D721Med (cell line): ENCODE measurements around the gene ZBTB7C.

Source experiments
- DNase-seq: peaks from one replicate; pipeline ENCODE4 v3.0.0; 2011; ENCODE audit warnings: low spot score; ENCODE audit not compliant: insufficient read length
- FAIRE-seq: peaks from 2 replicates; lab custom pipeline; 2011; peaks lifted over from hg19 to GRCh38; lab: Jason Lieb, UNC
- TF ChIP-seq, protein P1 (sequence below): IDR thresholded peaks from 2 replicates; pipeline ENCODE4 v1.5.1; 2012; ENCODE audit warnings: mild to moderate bottlenecking, control low read depth; ENCODE audit not compliant: insufficient read depth; ENCODE audit errors: missing control alignments

ZBTB7C gene

DNA sequence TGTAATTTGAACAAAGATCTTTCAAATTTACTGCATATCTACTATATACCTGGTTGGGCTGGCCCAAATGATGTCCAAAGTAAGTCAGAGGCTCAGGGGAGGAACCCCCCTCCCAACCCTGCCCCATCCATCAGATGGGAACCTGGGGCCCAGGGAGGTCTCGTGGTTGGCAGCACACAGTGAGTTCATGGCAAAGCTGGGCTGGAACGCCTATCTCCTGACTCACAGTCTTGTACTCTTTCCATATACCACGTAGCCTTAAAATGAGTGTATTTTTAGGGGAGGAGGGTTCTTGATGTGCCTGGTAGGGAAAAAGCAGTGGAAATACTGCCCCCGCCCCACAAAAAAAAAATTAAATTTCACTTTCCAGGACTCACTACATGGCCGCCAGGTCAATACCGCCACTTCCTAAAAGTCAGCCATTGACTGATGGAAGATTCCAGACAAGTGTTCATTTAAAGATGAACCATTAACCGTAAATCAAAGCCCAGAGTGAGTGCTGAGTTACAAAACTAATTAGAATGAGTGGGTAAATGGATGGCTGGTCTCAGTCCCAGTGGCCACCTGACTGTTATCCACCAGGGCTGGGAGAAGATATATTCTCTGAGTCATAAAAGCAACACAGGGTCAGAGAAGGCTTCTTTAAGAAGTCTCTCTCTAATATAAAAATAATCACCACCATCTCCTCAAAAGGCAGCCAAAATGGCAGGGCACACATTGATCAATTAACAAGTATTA lies 80.5 kb downstream of the ZBTB7C start:
- DNase-seq, result no peak
- FAIRE-seq, result no peak
- TF ChIP-seq, protein P1, sequence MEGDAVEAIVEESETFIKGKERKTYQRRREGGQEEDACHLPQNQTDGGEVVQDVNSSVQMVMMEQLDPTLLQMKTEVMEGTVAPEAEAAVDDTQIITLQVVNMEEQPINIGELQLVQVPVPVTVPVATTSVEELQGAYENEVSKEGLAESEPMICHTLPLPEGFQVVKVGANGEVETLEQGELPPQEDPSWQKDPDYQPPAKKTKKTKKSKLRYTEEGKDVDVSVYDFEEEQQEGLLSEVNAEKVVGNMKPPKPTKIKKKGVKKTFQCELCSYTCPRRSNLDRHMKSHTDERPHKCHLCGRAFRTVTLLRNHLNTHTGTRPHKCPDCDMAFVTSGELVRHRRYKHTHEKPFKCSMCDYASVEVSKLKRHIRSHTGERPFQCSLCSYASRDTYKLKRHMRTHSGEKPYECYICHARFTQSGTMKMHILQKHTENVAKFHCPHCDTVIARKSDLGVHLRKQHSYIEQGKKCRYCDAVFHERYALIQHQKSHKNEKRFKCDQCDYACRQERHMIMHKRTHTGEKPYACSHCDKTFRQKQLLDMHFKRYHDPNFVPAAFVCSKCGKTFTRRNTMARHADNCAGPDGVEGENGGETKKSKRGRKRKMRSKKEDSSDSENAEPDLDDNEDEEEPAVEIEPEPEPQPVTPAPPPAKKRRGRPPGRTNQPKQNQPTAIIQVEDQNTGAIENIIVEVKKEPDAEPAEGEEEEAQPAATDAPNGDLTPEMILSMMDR, result no peak

DNA sequence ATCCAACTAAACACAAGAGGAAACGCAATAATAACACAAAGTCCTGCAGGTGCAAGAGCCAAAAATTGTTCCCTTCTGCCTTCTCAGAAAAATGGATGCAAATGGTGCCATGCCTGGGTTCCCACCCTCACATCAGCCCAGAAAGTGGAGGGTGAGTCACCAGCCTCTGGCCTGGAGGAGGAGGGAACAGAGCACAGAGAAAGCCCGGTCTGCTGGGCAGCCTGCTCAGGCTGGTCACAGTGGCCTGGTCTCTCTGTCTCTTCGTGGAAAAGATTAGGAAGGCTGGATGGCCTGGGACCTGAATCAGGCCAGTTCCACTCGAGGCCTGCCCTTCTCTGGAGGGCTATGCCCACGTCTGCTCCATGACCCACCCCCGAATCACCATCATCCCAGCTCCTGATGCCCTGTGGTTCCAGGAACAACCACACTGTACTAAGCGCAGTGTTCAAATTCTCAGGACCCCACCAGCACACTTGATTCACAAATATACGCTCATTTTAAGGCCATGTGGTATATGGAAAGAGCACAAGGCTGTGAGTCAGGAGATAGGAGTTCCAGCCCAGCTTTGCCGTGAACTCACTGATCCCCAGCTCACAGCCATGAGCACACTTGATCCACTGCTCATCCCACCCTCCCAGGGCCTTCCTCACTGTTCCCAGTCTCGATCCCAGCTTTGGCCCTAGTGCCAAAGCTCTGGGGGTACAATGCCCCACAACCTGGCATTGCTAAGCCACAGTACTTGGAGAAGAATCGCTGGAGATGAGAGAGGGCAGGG lies 82.1 kb downstream of the ZBTB7C start:
- no peak for FAIRE-seq

DNA sequence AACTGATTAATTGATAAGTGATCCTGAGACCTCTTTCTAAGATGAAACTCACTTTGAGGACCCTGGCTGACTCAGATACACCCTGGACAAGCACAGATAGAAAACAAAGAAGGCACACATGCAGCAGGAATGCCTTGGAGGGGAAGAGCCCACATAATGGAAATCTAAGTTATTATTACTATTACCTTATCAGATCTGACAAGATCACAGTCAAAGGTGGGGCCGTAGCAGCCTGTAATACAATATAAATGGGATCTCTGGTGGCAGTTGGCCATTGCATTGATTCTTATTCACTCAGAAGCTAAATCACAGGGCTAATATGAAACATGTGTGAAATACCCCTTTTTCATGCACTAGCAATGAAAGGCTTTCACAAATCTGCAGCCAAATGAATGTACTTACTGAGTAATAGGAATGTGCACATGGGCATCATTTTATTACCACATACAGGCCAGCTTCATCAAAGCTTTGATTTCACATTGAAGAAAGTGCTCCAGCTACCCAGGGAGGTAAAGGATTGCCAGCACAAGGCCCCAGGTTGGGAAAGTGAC lies 84.0 kb downstream of the ZBTB7C start:
- TF ChIP-seq, protein P1, result no peak
- no peak for FAIRE-seq
- DNase-seq, result no peak

More for the DNA sequence above, 82.1 kb downstream of the ZBTB7C start:
- DNase-seq, result no peak
- TF ChIP-seq, protein P1, result no peak

DNA sequence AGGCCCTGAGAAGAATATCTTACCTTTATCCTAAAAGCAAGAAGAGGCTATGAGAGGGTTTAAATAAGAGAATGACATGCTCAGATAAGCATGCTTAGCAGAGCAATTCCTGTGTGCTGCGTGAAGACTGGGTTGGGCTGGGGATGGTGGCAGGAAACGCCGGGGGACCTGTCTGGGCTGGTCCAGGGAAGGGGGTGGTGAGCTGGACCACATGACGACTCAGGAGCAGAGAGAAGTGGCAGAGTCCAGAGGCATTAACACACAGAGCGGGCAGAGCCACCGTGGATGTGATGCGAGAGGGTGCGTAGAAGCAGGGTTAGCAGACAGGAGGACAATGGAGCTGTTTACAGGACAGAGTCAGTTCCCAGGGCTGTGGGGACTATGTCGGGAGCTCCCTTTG lies 84.5 kb downstream of the ZBTB7C start:
- TF ChIP-seq, protein P1, result no peak
- no peak for DNase-seq
- no peak for FAIRE-seq

DNA sequence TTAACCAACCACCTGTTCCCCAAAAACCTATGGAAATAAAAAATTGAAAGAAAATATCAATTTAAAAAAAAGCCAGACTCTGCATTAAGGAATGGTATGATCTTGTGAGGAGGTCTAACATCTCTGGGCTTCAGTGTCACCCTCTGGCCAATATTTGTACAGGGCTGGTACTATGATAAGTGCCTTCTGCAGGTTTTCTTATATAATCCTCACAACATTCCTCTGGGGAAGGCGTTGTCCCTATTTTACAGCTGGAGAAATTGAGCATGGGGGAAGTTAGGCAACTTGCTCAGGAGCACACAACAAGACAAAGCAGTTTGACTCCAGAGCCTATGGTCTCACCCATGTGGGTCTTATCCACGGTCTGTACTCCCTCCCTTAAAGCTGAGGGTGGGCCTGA lies 86.0 kb downstream of the ZBTB7C start:
- DNase-seq (no peak), FAIRE-seq (no peak)
- TF ChIP-seq, protein P1, result no peak

DNA sequence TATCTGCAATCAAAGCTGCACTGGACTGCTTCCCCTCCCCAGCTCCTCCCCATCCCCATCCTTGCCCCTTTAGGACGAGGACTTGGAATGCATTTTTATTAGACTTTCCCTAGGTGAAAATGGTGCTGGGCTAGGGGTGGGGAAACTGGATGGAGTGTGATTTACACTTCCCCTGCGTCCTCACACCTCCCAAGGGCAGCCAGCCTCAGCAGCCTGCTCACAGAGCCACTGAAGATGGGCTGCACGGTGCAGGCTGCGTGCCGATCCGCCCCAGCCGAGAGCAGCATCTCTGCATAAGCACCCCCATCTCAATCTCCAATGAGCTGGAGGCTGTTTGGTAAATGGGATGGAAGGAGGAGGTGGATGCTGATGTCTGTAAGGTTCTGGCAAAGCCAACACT lies 87.6 kb downstream of the ZBTB7C start:
- TF ChIP-seq, protein P1, result no peak
- no peak for FAIRE-seq
- no peak for DNase-seq

DNA sequence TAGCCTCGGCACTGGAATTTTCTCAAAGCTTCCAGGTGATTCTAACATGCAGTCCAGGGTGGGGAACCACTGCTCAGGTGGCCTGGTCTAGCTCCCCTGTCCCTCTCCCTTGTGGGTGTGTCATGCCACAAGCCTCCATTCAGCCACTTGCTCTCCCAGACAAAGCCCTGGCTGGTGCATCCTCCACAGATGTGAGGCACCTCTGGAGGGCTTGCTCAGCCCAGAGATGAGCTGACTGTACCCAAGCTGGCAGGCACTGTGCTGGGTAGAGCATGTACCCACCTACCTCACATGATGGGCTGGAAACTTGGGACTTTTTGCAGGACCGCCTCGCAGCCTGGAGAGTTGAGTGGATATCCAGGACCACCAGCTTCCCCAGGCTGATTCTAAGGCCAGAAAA lies 88.1 kb downstream of the ZBTB7C start:
- DNase-seq, result no peak
- TF ChIP-seq, protein P1, result no peak
- FAIRE-seq, result no peak
